HCT116 (cell line): Measurements from ENCODE around the gene TOMM34. TPM values are rescaled to one million over a fixed set of nuclear protein-coding genes. Genes with fewer than 3 reads are reported as not detected.

Experiments used
- ATAC-seq: fragments of 200-7000 bp; cut with Tn5 transposase; 2 replicates; pipeline ENCODE4 v1.9.1; 2020; ENCODE audit warnings: mild to moderate bottlenecking, moderate library complexity
- BruUV-seq: library from RNA; stranded (reverse); fragments of 400-500 nt; replicated peaks from 2 replicates; lab custom pipeline; 2021; lab: Mats Ljungman, UMichigan
- CTCF ChIA-PET: fragments of 300-600 bp; sonication (Branson Sonifier 250); formaldehyde crosslinking; loops from one replicate; lab custom pipeline; 2021; ENCODE audit warnings: antibody characterized with exemption; lab: Charles Lee
- POLR2A ChIA-PET: fragments of 300-600, 350-600 bp; sonication (Branson Sonifier 250); formaldehyde crosslinking; loops from one replicate; lab custom pipeline; 2021; ENCODE audit warnings: antibody characterized with exemption; lab: Charles Lee
- RAD21 ChIA-PET, 2 experiments: fragments of 300-600 bp; sonication (Branson Sonifier 250); formaldehyde crosslinking; loops; one replicate each; lab custom pipeline; 2023; ENCODE audit warnings: low total read pairs in 2 of 2; ENCODE audit not compliant: uncharacterized antibody in 2 of 2, unreplicated experiment in 2 of 2, low non-redundant PET in 1 of 2; lab: Charles Lee
- DNase-seq: peaks from one replicate; pipeline ENCODE4 v3.0.0-alpha.2; 2010; ENCODE audit warnings: low read depth, low spot score
- H2AFZ ChIP-seq: fragments of 200-600 bp; shearing (Covaris generic), sonication (generic); 2 replicates; pipeline ENCODE4 v1.6.1; 2017; ENCODE audit warnings: low read depth, mixed run types, mixed read lengths, antibody characterized with exemption, low read length; ENCODE audit not compliant: poor library complexity, severe bottlenecking
- H3K27ac ChIP-seq: 2 replicates; pipeline ENCODE4 v1.5.1; 2012; ENCODE audit warnings: low read depth, low read length
- H3K27me3 ChIP-seq: fragments of 200-600 bp; sonication (generic); 2 replicates; pipeline ENCODE4 v1.6.1; 2016; ENCODE audit warnings: mixed run types, low read length, mixed read lengths; ENCODE audit not compliant: insufficient read depth
- H3K36me3 ChIP-seq, 2 experiments: fragments of 200-500 bp in 1 of 2; fragments of 200-600 bp in 1 of 2; sonication (Bioruptor generic) in 1 of 2; sonication (generic) in 1 of 2; 2 replicates each; pipeline versions ENCODE4 v1.5.1 to v1.6.1; 2014 to 2016; ENCODE audit warnings: low read length in 2 of 2, inconsistent platforms in 1 of 2, mixed read lengths in 1 of 2, mixed run types in 1 of 2; ENCODE audit not compliant: insufficient read depth in 2 of 2, control insufficient read depth in 1 of 2
- H3K4me1 ChIP-seq, 2 experiments: fragments of 200-600 bp in 1 of 2; sonication (generic) in 1 of 2; 2 replicates each; pipeline versions ENCODE4 v1.5.1 to v1.6.1; 2012 to 2017; ENCODE audit warnings: low read length in 2 of 2, inconsistent platforms in 1 of 2, mild to moderate bottlenecking in 1 of 2, mixed read lengths in 1 of 2, mixed run types in 1 of 2, moderate library complexity in 1 of 2; ENCODE audit not compliant: insufficient read depth in 2 of 2, control insufficient read depth in 1 of 2
- H3K4me2 ChIP-seq: fragments of 200-600 bp; sonication (generic); 2 replicates; pipeline ENCODE4 v1.6.1; 2017; ENCODE audit warnings: mixed run types, low read length, mixed read lengths
- H3K4me3 ChIP-seq, 2 experiments: fragments of 200-600 bp in 1 of 2; sonication (generic) in 1 of 2; replicated peaks in 1 of 2; 2 replicates each; pipeline ENCODE4 v1.5.1; 2011 to 2016; ENCODE audit warnings: low read length in 2 of 2, control low read depth in 1 of 2, low read depth in 1 of 2, mild to moderate bottlenecking in 1 of 2, mixed read lengths in 1 of 2, mixed run types in 1 of 2
- H3K79me2 ChIP-seq: fragments of 200-600 bp; sonication (generic); 2 replicates; pipeline ENCODE4 v1.6.1; 2017; ENCODE audit warnings: mild to moderate bottlenecking, mixed run types, low read length, moderate library complexity, mixed read lengths; ENCODE audit not compliant: insufficient read depth
- H3K9ac ChIP-seq: fragments of 200-600 bp; sonication (generic); 2 replicates; pipeline ENCODE4 v1.6.1; 2016; ENCODE audit warnings: low read length, mixed read lengths
- H3K9me2 ChIP-seq: fragments of 200-600 bp; sonication (generic), shearing (Covaris generic); 2 replicates; pipeline ENCODE4 v1.6.1; 2017; ENCODE audit warnings: mixed run types, mild to moderate bottlenecking, moderate library complexity; ENCODE audit not compliant: insufficient read depth
- H3K9me3 ChIP-seq, 2 experiments: fragments of 200-500 bp in 1 of 2; fragments of 200-600 bp in 1 of 2; sonication (Bioruptor generic) in 1 of 2; sonication (generic) in 1 of 2; 2 replicates each; pipeline ENCODE4 v1.6.1; 2014 to 2017; ENCODE audit warnings: low read length in 2 of 2, mixed read lengths in 2 of 2, inconsistent platforms in 1 of 2, low read depth in 1 of 2, mild to moderate bottlenecking in 1 of 2, mixed run types in 1 of 2, moderate library complexity in 1 of 2; ENCODE audit not compliant: control insufficient read depth in 1 of 2, insufficient read depth in 1 of 2
- H4K20me1 ChIP-seq: fragments of 200-600 bp; sonication (generic), shearing (Covaris generic); 2 replicates; pipeline ENCODE4 v1.6.1; 2017; ENCODE audit warnings: mixed run types, mild to moderate bottlenecking, moderate library complexity; ENCODE audit not compliant: insufficient read depth
- CEBPB ChIP-seq: IDR thresholded peaks from 2 replicates; pipeline ENCODE4 v1.6.1; 2012; ENCODE audit warnings: low read depth
- EZH2 ChIP-seq: fragments of 200-600 bp; sonication (generic); IDR thresholded peaks from 2 replicates; pipeline ENCODE4 v1.6.1; 2017; ENCODE audit warnings: antibody characterized with exemption, mixed run types
- FOSL1 ChIP-seq: IDR thresholded peaks from 2 replicates; pipeline ENCODE4 v1.6.1; 2012; ENCODE audit warnings: low read depth
- JUND ChIP-seq: IDR thresholded peaks from 2 replicates; pipeline ENCODE4 v1.6.1; 2012
- SIN3A ChIP-seq: IDR thresholded peaks from 2 replicates; pipeline ENCODE4 v1.6.1; 2012; ENCODE audit warnings: low read depth
- SRF ChIP-seq: IDR thresholded peaks from 2 replicates; pipeline ENCODE4 v1.6.1; 2012; ENCODE audit warnings: low read depth
- ZFX ChIP-seq: fragments of 450-650 bp; IDR thresholded peaks from 2 replicates; pipeline ENCODE4 v1.6.1; 2017
- intact Hi-C: fragments of 100-400 bp; cut with micrococcal nuclease; formaldehyde crosslinking; loops from 2 replicates; pipeline ENCODE4 v1.10.0; 2022
- total RNA-seq: library from RNA; stranded (reverse); gene quantifications from one replicate; pipeline ENCODE4 v1.2.1, GENCODE V29; 2021; ENCODE audit not compliant: unreplicated experiment
- TF ChIP-seq, protein P1 (sequence below): IDR thresholded peaks from 2 replicates; pipeline ENCODE4 v1.6.1; 2011; ENCODE audit warnings: mild to moderate bottlenecking, low read length, moderate library complexity; ENCODE audit not compliant: insufficient replicate concordance; ENCODE audit errors: extremely low read depth
- TF ChIP-seq, protein P2 (sequence below), 3 experiments: fragments of 200-600 bp in 1 of 3; sonication (generic) in 1 of 3; IDR thresholded peaks in 2 of 3; conservative IDR thresholded peaks in 1 of 3; 2 replicates each; pipeline ENCODE4 v1.5.1; 2012 to 2017; ENCODE audit warnings: low read depth in 2 of 3, low read length in 2 of 3, antibody characterized with exemption in 1 of 3, borderline replicate concordance in 1 of 3, control low read depth in 1 of 3, mild to moderate bottlenecking in 1 of 3, mixed read lengths in 1 of 3, mixed run types in 1 of 3, moderate library complexity in 1 of 3; ENCODE audit not compliant: insufficient read depth in 1 of 3

The TOMM34 gene
- total RNA-seq, 1 experiment from 2014 or later, result 51.7 TPM

DNA sequence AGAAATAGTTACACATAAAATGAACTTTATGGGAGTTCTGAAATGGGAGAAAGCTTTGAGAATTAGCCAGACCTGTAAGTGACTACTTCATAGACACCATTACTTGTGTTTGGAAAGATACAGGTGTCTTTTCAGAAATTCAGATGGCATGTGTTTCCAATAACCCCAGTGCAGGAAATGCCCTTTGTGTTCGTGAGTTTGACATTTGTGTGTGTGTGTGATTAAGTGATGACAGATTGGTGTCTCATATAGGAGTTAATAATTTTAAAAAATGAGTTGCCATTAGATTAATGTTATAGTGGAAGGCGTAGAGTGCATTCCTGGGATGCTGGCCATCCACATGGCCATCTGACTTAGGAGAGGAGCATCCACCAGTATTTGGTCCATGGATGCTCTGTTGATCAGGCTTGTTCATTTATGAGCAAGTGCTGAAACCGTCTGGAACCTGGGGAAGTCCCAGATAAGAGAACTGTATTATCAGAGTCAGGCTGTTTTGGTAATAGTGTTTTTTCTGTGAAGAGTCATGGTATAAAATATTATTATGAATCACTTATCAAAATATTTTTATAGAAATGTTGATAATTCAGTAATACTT lies 9.2 kb upstream of the TOMM34 start:
- no peak overlapping the region for H2AFZ ChIP-seq
- H3K36me3 ChIP-seq, result peaks cover 14 to 21% of the 10 kb centered on the region in 2 experiments; a peak in 3 of 4 replicates
- H3K27me3 ChIP-seq, result no peaks in the 10 kb centered on the region
- no peak for ATAC-seq
- peaks cover 52% of the 10 kb centered on the region for H3K79me2 ChIP-seq
- H3K4me3 ChIP-seq, result no peak overlapping the region
- POLR2A ChIA-PET, result no interaction called here
- no peak overlapping the region for H3K4me2 ChIP-seq
- no TSS peak for BruUV-seq
- no peaks in the 10 kb centered on the region for H3K9me2 ChIP-seq
- intact Hi-C loops, result no loop called here
- TF ChIP-seq, protein P1, sequence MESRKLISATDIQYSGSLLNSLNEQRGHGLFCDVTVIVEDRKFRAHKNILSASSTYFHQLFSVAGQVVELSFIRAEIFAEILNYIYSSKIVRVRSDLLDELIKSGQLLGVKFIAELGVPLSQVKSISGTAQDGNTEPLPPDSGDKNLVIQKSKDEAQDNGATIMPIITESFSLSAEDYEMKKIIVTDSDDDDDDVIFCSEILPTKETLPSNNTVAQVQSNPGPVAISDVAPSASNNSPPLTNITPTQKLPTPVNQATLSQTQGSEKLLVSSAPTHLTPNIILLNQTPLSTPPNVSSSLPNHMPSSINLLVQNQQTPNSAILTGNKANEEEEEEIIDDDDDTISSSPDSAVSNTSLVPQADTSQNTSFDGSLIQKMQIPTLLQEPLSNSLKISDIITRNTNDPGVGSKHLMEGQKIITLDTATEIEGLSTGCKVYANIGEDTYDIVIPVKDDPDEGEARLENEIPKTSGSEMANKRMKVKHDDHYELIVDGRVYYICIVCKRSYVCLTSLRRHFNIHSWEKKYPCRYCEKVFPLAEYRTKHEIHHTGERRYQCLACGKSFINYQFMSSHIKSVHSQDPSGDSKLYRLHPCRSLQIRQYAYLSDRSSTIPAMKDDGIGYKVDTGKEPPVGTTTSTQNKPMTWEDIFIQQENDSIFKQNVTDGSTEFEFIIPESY, result no peak
- TF ChIP-seq SIN3A, result no peak
- TF ChIP-seq ZFX, result no peak
- no peak for TF ChIP-seq FOSL1
- TF ChIP-seq, all 23 proteins: peak for 0
- no peak for DNase-seq
- Histone ChIP-seq H4K20me1 (peaks cover 4% of the 10 kb centered on the region; the same call in 1 of the 2 replicates), H3K9ac (no peak overlapping the region), H3K9me3 (no peaks in the 10 kb centered on the region), H3K27ac (no peak overlapping the region), H3K4me1 (peaks cover 4 to 20% of the 10 kb centered on the region in 2 experiments; a peak in 3 of 4 replicates)
- ChIA-PET CTCF (no interaction called here), RAD21 (no interaction called here)

DNA sequence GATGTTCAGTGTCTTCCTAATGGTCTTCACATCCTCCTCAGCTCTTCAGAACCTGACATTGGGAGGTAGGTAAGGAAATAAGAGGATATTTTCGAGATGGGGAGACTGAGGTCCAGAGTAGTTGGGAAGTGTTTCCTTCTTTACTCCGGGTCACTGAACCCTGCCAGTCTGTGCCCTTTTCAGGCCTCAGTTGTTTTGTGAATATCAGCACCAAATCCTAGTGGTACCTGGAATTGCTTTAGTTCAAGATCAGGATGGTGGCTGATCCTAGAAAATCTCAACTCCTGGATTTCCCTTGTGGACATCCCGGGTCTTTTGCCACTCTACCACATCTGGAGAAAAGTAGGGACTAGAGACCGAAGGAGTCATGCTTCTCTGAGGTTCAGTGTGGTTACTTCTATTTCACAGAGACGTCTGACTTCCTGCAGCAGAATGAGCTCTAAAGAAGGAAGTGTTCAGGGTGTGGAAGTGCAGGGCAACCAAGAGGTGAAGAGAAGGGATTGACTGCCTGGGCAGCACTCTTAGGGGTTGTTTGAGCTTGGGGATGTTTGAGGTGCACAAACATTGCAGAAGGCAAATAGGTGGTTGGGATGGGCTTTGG lies 7.1 kb upstream of the TOMM34 start:
- Histone ChIP-seq H2AFZ (no peak overlapping the region), H3K27me3 (no peaks in the 10 kb centered on the region), H3K4me1 (peaks cover 4 to 31% of the 10 kb centered on the region in 2 experiments; a peak in 3 of 4 replicates), H3K4me2 (peak overlapping the region; percentile 76), H3K27ac (no peak overlapping the region), H4K20me1 (peaks cover 4% of the 10 kb centered on the region; the same call in 1 of the 2 replicates), H3K9ac (peak overlapping the region; percentile 81), H3K4me3 (peak overlapping the region; percentile 81 to 94), H3K36me3 (peaks cover 0 to 4% of the 10 kb centered on the region in 2 experiments; a peak in 2 of 4 replicates), H3K79me2 (peaks cover 52% of the 10 kb centered on the region), H3K9me2 (no peaks in the 10 kb centered on the region), H3K9me3 (no peaks in the 10 kb centered on the region)
- TSS peak; percentile 40 for BruUV-seq
- ATAC-seq (no peak), DNase-seq (no peak)
- ChIA-PET POLR2A (interaction anchor here (0.7 kb wide), 1 partner anchor 14 kb away, joined by 3 read pairs; no protein-coding TSS in a partner anchor), CTCF (no interaction called here), RAD21 (no interaction called here)
- TF ChIP-seq ZFX, result no peak
- no peak for TF ChIP-seq JUND
- TF ChIP-seq EZH2, result no peak
- TF ChIP-seq CEBPB, result no peak
- TF ChIP-seq, protein P2, sequence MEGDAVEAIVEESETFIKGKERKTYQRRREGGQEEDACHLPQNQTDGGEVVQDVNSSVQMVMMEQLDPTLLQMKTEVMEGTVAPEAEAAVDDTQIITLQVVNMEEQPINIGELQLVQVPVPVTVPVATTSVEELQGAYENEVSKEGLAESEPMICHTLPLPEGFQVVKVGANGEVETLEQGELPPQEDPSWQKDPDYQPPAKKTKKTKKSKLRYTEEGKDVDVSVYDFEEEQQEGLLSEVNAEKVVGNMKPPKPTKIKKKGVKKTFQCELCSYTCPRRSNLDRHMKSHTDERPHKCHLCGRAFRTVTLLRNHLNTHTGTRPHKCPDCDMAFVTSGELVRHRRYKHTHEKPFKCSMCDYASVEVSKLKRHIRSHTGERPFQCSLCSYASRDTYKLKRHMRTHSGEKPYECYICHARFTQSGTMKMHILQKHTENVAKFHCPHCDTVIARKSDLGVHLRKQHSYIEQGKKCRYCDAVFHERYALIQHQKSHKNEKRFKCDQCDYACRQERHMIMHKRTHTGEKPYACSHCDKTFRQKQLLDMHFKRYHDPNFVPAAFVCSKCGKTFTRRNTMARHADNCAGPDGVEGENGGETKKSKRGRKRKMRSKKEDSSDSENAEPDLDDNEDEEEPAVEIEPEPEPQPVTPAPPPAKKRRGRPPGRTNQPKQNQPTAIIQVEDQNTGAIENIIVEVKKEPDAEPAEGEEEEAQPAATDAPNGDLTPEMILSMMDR (IDR thresholded peaks at IDR 0.05 in 2 of 3, conservative IDR thresholded peaks at IDR 0.05 in 1 of 3; ENCODE audit: borderline replicate concordance in 1 of 3, insufficient read depth in 1 of 3, low read depth in 2 of 3, low read length in 2 of 3), result no peak
- TF ChIP-seq SRF, result no peak
- TF ChIP-seq, protein P1, result no peak
- intact Hi-C loops, result no loop called here
